Measurements from ENCODE around the gene IGSF22.
"Not testable (repeated sequence)": the region's sequence is repeated elsewhere in the genome, so short reads cannot be mapped to it uniquely, and the experiment has no call there.

Gene IGSF22

GRCh38 chr11:18701614-18702216 is 24.3 kb downstream of the IGSF22 start:
- H2AFZ ChIP-seq (ENCODE audit: low read length, unreplicated experiment): no peak overlapping the region
- H3K79me2 ChIP-seq (ENCODE audit: control insufficient read depth, insufficient read depth, low read length, unreplicated experiment): no peaks in the 10 kb centered on the region
- no peaks in the 10 kb centered on the region for H3K36me3 ChIP-seq (ENCODE audit: insufficient read depth, low read length)
- H3K27me3 ChIP-seq (ENCODE audit: insufficient read depth, low read length): peaks cover 41% of the 10 kb centered on the region
- H3K4me1 ChIP-seq (ENCODE audit: control insufficient read depth, insufficient read depth, low read length, unreplicated experiment): peaks cover 20% of the 10 kb centered on the region
- no peak overlapping the region for H3K4me3 ChIP-seq (ENCODE audit: low read depth, low read length)
- H3K27ac ChIP-seq (ENCODE audit: low read depth, low read length): no peak overlapping the region

GRCh38 chr11:18700872-18701271 is 25.1 kb downstream of the IGSF22 start:
- no peak overlapping the region for H3K4me3 ChIP-seq (ENCODE audit: low read depth, low read length)
- peaks cover 20% of the 10 kb centered on the region for H3K4me1 ChIP-seq (ENCODE audit: control insufficient read depth, insufficient read depth, low read length, unreplicated experiment)
- no peak overlapping the region for H2AFZ ChIP-seq (ENCODE audit: low read length, unreplicated experiment)
- H3K36me3 ChIP-seq (ENCODE audit: insufficient read depth, low read length): no peaks in the 10 kb centered on the region
- H3K79me2 ChIP-seq (ENCODE audit: control insufficient read depth, insufficient read depth, low read length, unreplicated experiment): no peaks in the 10 kb centered on the region
- no peak overlapping the region for H3K27ac ChIP-seq (ENCODE audit: low read depth, low read length)
- H3K27me3 ChIP-seq (ENCODE audit: insufficient read depth, low read length): peaks cover 34% of the 10 kb centered on the region

GRCh38 chr11:18700375-18700774 is 25.6 kb downstream of the IGSF22 start:
- no peak overlapping the region for H3K27ac ChIP-seq (ENCODE audit: low read depth, low read length)
- no peak overlapping the region for H2AFZ ChIP-seq (ENCODE audit: low read length, unreplicated experiment)
- H3K79me2 ChIP-seq (ENCODE audit: control insufficient read depth, insufficient read depth, low read length, unreplicated experiment): no peaks in the 10 kb centered on the region
- H3K36me3 ChIP-seq (ENCODE audit: insufficient read depth, low read length): no peaks in the 10 kb centered on the region
- peaks cover 20% of the 10 kb centered on the region for H3K4me1 ChIP-seq (ENCODE audit: control insufficient read depth, insufficient read depth, low read length, unreplicated experiment)
- H3K4me3 ChIP-seq (ENCODE audit: low read depth, low read length): no peak overlapping the region
- H3K27me3 ChIP-seq (ENCODE audit: insufficient read depth, low read length): peaks cover 29% of the 10 kb centered on the region

- Histone ChIP-seq H2AFZ (ENCODE audit: low read length, unreplicated experiment) (no peak overlapping the region), H3K27ac (ENCODE audit: low read depth, low read length) (no peak overlapping the region), H3K36me3 (ENCODE audit: insufficient read depth, low read length) (no peaks in the 10 kb centered on the region), H3K79me2 (ENCODE audit: control insufficient read depth, insufficient read depth, low read length, unreplicated experiment) (no peaks in the 10 kb centered on the region), H3K4me1 (ENCODE audit: control insufficient read depth, insufficient read depth, low read length, unreplicated experiment) (peaks cover 20% of the 10 kb centered on the region), H3K4me3 (ENCODE audit: low read depth, low read length) (no peak overlapping the region; the same call in 1 of the 2 replicates), H3K27me3 (ENCODE audit: insufficient read depth, low read length) (peaks cover 24% of the 10 kb centered on the region)
These were observed 26.1 kb downstream of the IGSF22 start for GRCh38 chr11:18699848-18700261.

GRCh38 chr11:18699269-18699596 is 26.8 kb downstream of the IGSF22 start:
- Histone ChIP-seq H3K27ac (ENCODE audit: low read depth, low read length) (no peak overlapping the region), H3K27me3 (ENCODE audit: insufficient read depth, low read length) (peaks cover 18% of the 10 kb centered on the region), H2AFZ (ENCODE audit: low read length, unreplicated experiment) (peak overlapping the region; percentile 84), H3K4me3 (ENCODE audit: low read depth, low read length) (peak overlapping the region; percentile 86), H3K4me1 (ENCODE audit: control insufficient read depth, insufficient read depth, low read length, unreplicated experiment) (peaks cover 20% of the 10 kb centered on the region), H3K36me3 (ENCODE audit: insufficient read depth, low read length) (no peaks in the 10 kb centered on the region), H3K79me2 (ENCODE audit: control insufficient read depth, insufficient read depth, low read length, unreplicated experiment) (no peaks in the 10 kb centered on the region)

GRCh38 chr11:18698341-18699268 is 27.4 kb downstream of the IGSF22 start, which contains the start of gene TMEM86A:
TMEM86A (plus strand) TSS chr11:18698779; CDS start chr11:18698887, 108 bp downstream.
- H3K4me3 ChIP-seq (ENCODE audit: low read depth, low read length): peak within 1 kb of the TSS; percentile 86
- H3K27me3 ChIP-seq (ENCODE audit: insufficient read depth, low read length): peaks cover 15% of the 10 kb centered on the region
- H3K4me1 ChIP-seq (ENCODE audit: control insufficient read depth, insufficient read depth, low read length, unreplicated experiment): peaks cover 20% of the 10 kb centered on the region
- peak within 1 kb of the TSS; percentile 84 for H2AFZ ChIP-seq (ENCODE audit: low read length, unreplicated experiment)
- no peaks in the 10 kb centered on the region for H3K79me2 ChIP-seq (ENCODE audit: control insufficient read depth, insufficient read depth, low read length, unreplicated experiment)
- H3K36me3 ChIP-seq (ENCODE audit: insufficient read depth, low read length): no peaks in the 10 kb centered on the region
- no peak within 1 kb of the TSS for H3K27ac ChIP-seq (ENCODE audit: low read depth, low read length)

- H3K27ac ChIP-seq (ENCODE audit: low read depth, low read length): no peak overlapping the region
- no peak overlapping the region for H2AFZ ChIP-seq (ENCODE audit: low read length, unreplicated experiment)
- peaks cover 28% of the 10 kb centered on the region for H3K4me1 ChIP-seq (ENCODE audit: control insufficient read depth, insufficient read depth, low read length, unreplicated experiment)
- no peaks in the 10 kb centered on the region for H3K79me2 ChIP-seq (ENCODE audit: control insufficient read depth, insufficient read depth, low read length, unreplicated experiment)
- peaks cover 15% of the 10 kb centered on the region for H3K27me3 ChIP-seq (ENCODE audit: insufficient read depth, low read length)
- H3K4me3 ChIP-seq (ENCODE audit: low read depth, low read length): no peak overlapping the region
- H3K36me3 ChIP-seq (ENCODE audit: insufficient read depth, low read length): no peaks in the 10 kb centered on the region
These were observed 28.4 kb downstream of the IGSF22 start for GRCh38 chr11:18697576-18697975.

- Histone ChIP-seq H3K27ac (ENCODE audit: low read depth, low read length) (no peak overlapping the region), H3K79me2 (ENCODE audit: control insufficient read depth, insufficient read depth, low read length, unreplicated experiment) (no peaks in the 10 kb centered on the region), H3K4me3 (ENCODE audit: low read depth, low read length) (no peak overlapping the region), H3K36me3 (ENCODE audit: insufficient read depth, low read length) (no peaks in the 10 kb centered on the region), H3K27me3 (ENCODE audit: insufficient read depth, low read length) (peaks cover 8% of the 10 kb centered on the region; the same call in 1 of the 2 replicates), H3K4me1 (ENCODE audit: control insufficient read depth, insufficient read depth, low read length, unreplicated experiment) (peaks cover 28% of the 10 kb centered on the region), H2AFZ (ENCODE audit: low read length, unreplicated experiment) (no peak overlapping the region)
These were observed 29.3 kb downstream of the IGSF22 start for GRCh38 chr11:18696638-18697225.

GRCh38 chr11:18692941-18693760 is 32.8 kb downstream of the IGSF22 start:
- Histone ChIP-seq H2AFZ (ENCODE audit: low read length, unreplicated experiment) (peak overlapping the region; percentile 52), H3K4me1 (ENCODE audit: control insufficient read depth, insufficient read depth, low read length, unreplicated experiment) (peaks cover 21% of the 10 kb centered on the region), H3K27ac (ENCODE audit: low read depth, low read length) (no peak overlapping the region), H3K4me3 (ENCODE audit: low read depth, low read length) (no peak overlapping the region), H3K79me2 (ENCODE audit: control insufficient read depth, insufficient read depth, low read length, unreplicated experiment) (no peaks in the 10 kb centered on the region), H3K36me3 (ENCODE audit: insufficient read depth, low read length) (no peaks in the 10 kb centered on the region), H3K27me3 (ENCODE audit: insufficient read depth, low read length) (0 out of 2 replicates have a peak, but pooled peaks cover 2% of the 10 kb centered on the region)

GRCh38 chr11:18691467-18692140 is 34.4 kb downstream of the IGSF22 start:
- not testable (repeated sequence) for H3K27ac ChIP-seq (ENCODE audit: low read depth, low read length); H3K27me3 ChIP-seq (ENCODE audit: insufficient read depth, low read length); H3K4me3 ChIP-seq (ENCODE audit: low read depth, low read length); H2AFZ ChIP-seq (ENCODE audit: low read length, unreplicated experiment); H3K36me3 ChIP-seq (ENCODE audit: insufficient read depth, low read length); H3K4me1 ChIP-seq (ENCODE audit: control insufficient read depth, insufficient read depth, low read length, unreplicated experiment); H3K79me2 ChIP-seq (ENCODE audit: control insufficient read depth, insufficient read depth, low read length, unreplicated experiment)
